K562 (cell line): Measurements from ENCODE around the gene ZC3H12C. TPM values are rescaled to one million over a fixed set of nuclear protein-coding genes. Genes with fewer than 3 reads are reported as not detected.

Experiments used
- CHD2 ChIP-seq: IDR thresholded peaks from 2 replicates; pipeline ENCODE4 v1.6.1; 2011; ENCODE audit warnings: low read depth, low read length
- EHMT2 ChIP-seq: fragments of 450-650 bp; IDR thresholded peaks from 2 replicates; pipeline ENCODE4 v1.6.1; 2018; ENCODE audit warnings: antibody characterized with exemption
- NR2C2 ChIP-seq, 2 experiments: fragments of 200-800 bp in 1 of 2; sonication (Bioruptor generic) in 1 of 2; sonication (generic) in 1 of 2; formaldehyde crosslinking in 1 of 2; IDR thresholded peaks; 2 replicates each; pipeline versions ENCODE4 v1.6.1 to v1.8.0; 2016 to 2022; ENCODE audit warnings: mild to moderate bottlenecking in 1 of 2, missing compliant biosample characterization in 1 of 2, missing genetic modification characterization in 1 of 2, missing genetic modification reagents in 1 of 2
- PHF20 ChIP-seq: fragments of 450-650 bp; IDR thresholded peaks from 2 replicates; pipeline ENCODE4 v1.6.1; 2018; ENCODE audit not compliant: partially characterized antibody
- SMAD4 ChIP-seq: fragments of 250-450 bp; sonication (Bioruptor Pico); conservative IDR thresholded peaks from 2 replicates; pipeline ENCODE4 v1.8.0; 2021; ENCODE audit warnings: inconsistent platforms, mild to moderate bottlenecking, moderate library complexity
- STAT5B ChIP-seq: fragments of 250-450 bp; sonication (Bioruptor Pico); IDR thresholded peaks from 2 replicates; pipeline ENCODE4 v1.8.0; 2021; ENCODE audit warnings: mild to moderate bottlenecking, inconsistent platforms
- TRIM28 ChIP-seq: fragments of 450-650 bp; IDR thresholded peaks from 2 replicates; pipeline ENCODE4 v1.6.1; 2017
- ZC3H8 ChIP-seq: fragments of 450-650 bp; IDR thresholded peaks from 2 replicates; pipeline ENCODE4 v1.6.1; 2017
- ZFP36 ChIP-seq: fragments of 150-350 bp; IDR thresholded peaks from 2 replicates; pipeline ENCODE4 v1.6.1; 2018; ENCODE audit warnings: low read length, low read depth; ENCODE audit not compliant: partially characterized antibody
- ZNF184 ChIP-seq: sonication (generic); formaldehyde crosslinking; IDR thresholded peaks from 2 replicates; pipeline ENCODE4 v1.5.0; 2020; ENCODE audit warnings: missing genetic modification reagents
- polyA plus RNA-seq, 8 experiments: library from polyadenylated mRNA; depleted of rRNA in 4 of 8; stranded (reverse) in 5 of 8; unstranded in 3 of 8; fragments of >200 nt; fragmentation: Nextera tagmentation in 2 of 8; fragmentation: Illumina TruSeq in 1 of 8; extraction: Ambion mirVana in 2 of 8; extraction: Trizol in 1 of 8; gene quantifications; 2 replicates each; pipeline versions ENCODE4 v1.2.1 to v1.2.3, GENCODE V29; 2011 to 2014; ENCODE audit warnings: inconsistent platforms in 1 of 8, missing spikeins in 1 of 8
- total RNA-seq, 7 experiments: library from RNA; depleted of rRNA in 6 of 7; stranded (reverse); fragments of >200 nt in 6 of 7; fragmentation: Illumina TruSeq in 2 of 7; extraction: Trizol in 2 of 7; gene quantifications; 2 replicates each; pipeline versions ENCODE4 v1.2.1 to v1.2.3, GENCODE V29; 2011 to 2021; ENCODE audit warnings: low replicate concordance in 1 of 7
- TF ChIP-seq, protein P1 (sequence below), 2 experiments: fragments of 450-650 bp; formaldehyde crosslinking in 1 of 2; IDR thresholded peaks; 2 replicates each; pipeline versions ENCODE4 v1.4.0 to v1.6.1; 2014 to 2020; ENCODE audit warnings: mild to moderate bottlenecking in 2 of 2, borderline replicate concordance in 1 of 2, low read depth in 1 of 2
- TF ChIP-seq, protein P2 (sequence below): sonication (generic); formaldehyde crosslinking; IDR thresholded peaks from 2 replicates; pipeline ENCODE4 v1.8.1; 2022; ENCODE audit warnings: missing genetic modification reagents
- TF ChIP-seq, protein P3 (sequence below): fragments of 250-450 bp; sonication (Bioruptor Pico); IDR thresholded peaks from 2 replicates; pipeline ENCODE4 v1.5.0; 2021
- TF ChIP-seq, protein P4 (sequence below): sonication (generic); formaldehyde crosslinking; IDR thresholded peaks from 2 replicates; pipeline ENCODE4 v1.8.0; 2022; ENCODE audit warnings: missing genetic modification reagents, mild to moderate bottlenecking, borderline replicate concordance

The ZC3H12C gene
- total and polyA plus RNA-seq, 9 of the 15 experiments (the other 6 are each of a cell fraction or from before 2014, with no cell fraction given), result 0.56 to 5.9 (median 3.3) TPM

DNA sequence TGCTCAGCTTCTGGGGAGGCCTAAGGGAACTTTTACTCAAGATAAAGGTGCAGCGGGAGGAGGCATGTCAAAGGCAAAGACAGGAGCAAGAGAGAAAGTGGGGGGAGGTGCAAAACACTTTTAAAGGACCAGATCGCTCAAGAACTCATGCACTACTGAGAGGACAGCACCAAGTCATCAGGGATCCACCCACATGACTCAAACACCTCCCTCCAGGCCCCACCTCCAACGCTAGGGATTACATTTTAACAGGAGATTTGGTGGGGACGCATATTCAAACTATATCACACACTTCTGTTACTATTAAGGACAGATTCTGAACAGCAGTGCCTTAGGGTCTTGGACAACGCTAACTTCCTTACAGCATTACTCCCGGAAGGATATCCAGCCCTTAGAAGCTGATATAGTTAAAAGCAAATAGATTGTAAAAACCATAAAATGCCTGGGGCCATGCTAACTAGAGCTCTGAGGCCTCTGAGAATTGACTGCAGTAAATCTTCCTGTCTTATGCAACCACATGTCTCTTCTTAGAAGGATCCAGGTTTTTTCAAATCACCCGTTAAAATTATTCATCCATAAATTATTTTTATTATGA lies 16.7 kb upstream of the ZC3H12C start (continued):
- TF ChIP-seq, protein P1, sequence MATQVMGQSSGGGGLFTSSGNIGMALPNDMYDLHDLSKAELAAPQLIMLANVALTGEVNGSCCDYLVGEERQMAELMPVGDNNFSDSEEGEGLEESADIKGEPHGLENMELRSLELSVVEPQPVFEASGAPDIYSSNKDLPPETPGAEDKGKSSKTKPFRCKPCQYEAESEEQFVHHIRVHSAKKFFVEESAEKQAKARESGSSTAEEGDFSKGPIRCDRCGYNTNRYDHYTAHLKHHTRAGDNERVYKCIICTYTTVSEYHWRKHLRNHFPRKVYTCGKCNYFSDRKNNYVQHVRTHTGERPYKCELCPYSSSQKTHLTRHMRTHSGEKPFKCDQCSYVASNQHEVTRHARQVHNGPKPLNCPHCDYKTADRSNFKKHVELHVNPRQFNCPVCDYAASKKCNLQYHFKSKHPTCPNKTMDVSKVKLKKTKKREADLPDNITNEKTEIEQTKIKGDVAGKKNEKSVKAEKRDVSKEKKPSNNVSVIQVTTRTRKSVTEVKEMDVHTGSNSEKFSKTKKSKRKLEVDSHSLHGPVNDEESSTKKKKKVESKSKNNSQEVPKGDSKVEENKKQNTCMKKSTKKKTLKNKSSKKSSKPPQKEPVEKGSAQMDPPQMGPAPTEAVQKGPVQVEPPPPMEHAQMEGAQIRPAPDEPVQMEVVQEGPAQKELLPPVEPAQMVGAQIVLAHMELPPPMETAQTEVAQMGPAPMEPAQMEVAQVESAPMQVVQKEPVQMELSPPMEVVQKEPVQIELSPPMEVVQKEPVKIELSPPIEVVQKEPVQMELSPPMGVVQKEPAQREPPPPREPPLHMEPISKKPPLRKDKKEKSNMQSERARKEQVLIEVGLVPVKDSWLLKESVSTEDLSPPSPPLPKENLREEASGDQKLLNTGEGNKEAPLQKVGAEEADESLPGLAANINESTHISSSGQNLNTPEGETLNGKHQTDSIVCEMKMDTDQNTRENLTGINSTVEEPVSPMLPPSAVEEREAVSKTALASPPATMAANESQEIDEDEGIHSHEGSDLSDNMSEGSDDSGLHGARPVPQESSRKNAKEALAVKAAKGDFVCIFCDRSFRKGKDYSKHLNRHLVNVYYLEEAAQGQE (IDR thresholded peaks at IDR 0.05; ENCODE audit: borderline replicate concordance), result no peak; the same call in 1 of the 2 replicates
- TF ChIP-seq, protein P1 (CRISPR knock-in tag; IDR thresholded peaks at IDR 0.05; ENCODE audit: low read depth), result no peak
- TF ChIP-seq ZC3H8 (no peak), EHMT2 (no peak), TRIM28 (no peak), STAT5B (CRISPR knock-in tag) (no peak), NR2C2 (CRISPR knock-in tag; IDR thresholded peaks at IDR 0.05) (no peak), NR2C2 (tag; IDR thresholded peaks at IDR 0.05) (peak; percentile 35; the same call in 1 of the 2 replicates), SMAD4 (CRISPR knock-in tag) (no peak), ZNF184 (no peak), CHD2 (no peak), PHF20 (no peak), ZFP36 (no peak)
- TF ChIP-seq, protein P2, sequence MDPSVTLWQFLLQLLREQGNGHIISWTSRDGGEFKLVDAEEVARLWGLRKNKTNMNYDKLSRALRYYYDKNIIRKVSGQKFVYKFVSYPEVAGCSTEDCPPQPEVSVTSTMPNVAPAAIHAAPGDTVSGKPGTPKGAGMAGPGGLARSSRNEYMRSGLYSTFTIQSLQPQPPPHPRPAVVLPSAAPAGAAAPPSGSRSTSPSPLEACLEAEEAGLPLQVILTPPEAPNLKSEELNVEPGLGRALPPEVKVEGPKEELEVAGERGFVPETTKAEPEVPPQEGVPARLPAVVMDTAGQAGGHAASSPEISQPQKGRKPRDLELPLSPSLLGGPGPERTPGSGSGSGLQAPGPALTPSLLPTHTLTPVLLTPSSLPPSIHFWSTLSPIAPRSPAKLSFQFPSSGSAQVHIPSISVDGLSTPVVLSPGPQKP (CRISPR knock-in tag), result no peak
- TF ChIP-seq, protein P3, sequence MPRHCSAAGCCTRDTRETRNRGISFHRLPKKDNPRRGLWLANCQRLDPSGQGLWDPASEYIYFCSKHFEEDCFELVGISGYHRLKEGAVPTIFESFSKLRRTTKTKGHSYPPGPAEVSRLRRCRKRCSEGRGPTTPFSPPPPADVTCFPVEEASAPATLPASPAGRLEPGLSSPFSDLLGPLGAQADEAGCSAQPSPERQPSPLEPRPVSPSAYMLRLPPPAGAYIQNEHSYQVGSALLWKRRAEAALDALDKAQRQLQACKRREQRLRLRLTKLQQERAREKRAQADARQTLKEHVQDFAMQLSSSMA (CRISPR knock-in tag), result no peak
- TF ChIP-seq, protein P4, sequence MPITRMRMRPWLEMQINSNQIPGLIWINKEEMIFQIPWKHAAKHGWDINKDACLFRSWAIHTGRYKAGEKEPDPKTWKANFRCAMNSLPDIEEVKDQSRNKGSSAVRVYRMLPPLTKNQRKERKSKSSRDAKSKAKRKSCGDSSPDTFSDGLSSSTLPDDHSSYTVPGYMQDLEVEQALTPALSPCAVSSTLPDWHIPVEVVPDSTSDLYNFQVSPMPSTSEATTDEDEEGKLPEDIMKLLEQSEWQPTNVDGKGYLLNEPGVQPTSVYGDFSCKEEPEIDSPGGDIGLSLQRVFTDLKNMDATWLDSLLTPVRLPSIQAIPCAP (CRISPR knock-in tag), result no peak
